ENCODE results near the gene SAP25. TPM values are rescaled to one million over a fixed set of nuclear protein-coding genes. Genes with fewer than 3 reads are reported as not detected.
A peak's percentile ranks its signal among the peaks of the same experiment; 100 is the strongest.
"Not testable (repeated sequence)": the region's sequence is repeated elsewhere in the genome, so short reads cannot be mapped to it uniquely, and the experiment has no call there.

Gene SAP25
- total RNA-seq, 2 experiments from 2014 or later, result 34.6 to 36.1 TPM

- no peaks in the 10 kb centered on the region for H3K9me3 Mint-ChIP-seq
- H3K4me3 Mint-ChIP-seq, result no peak overlapping the region
- ChIA-PET POLR2A (no interaction called here), CTCF (interaction anchor here (0.7 to 5.3 kb wide), 4 partner anchors 9 to 64 kb away, joined by 3 to 49 read pairs (median 16); partner anchors contain the start of genes FBXO24 and LRCH4)
- H3K4me1 Mint-ChIP-seq, result peaks cover 20% of the 10 kb centered on the region
- H3K36me3 Mint-ChIP-seq (ENCODE audit: low read depth), result peaks cover 14% of the 10 kb centered on the region
- no peaks in the 10 kb centered on the region for H3K27me3 Mint-ChIP-seq
- no peak overlapping the region for H3K27ac Mint-ChIP-seq
- no peak for DNase-seq
Observed at GRCh38 chr7:100562195-100563099, 11.3 kb downstream of the SAP25 start.

GRCh38 chr7:100561491-100562194 is 12.1 kb downstream of the SAP25 start:
- ChIA-PET POLR2A (no interaction called here), CTCF (interaction anchor here (0.6 to 5.3 kb wide), 4 partner anchors 10 to 24 kb away, joined by 3 to 49 read pairs (median 14); partner anchors contain the start of genes FBXO24 and LRCH4)
- Mint-ChIP-seq H3K27ac (no peak overlapping the region), H3K4me3 (no peak overlapping the region), H3K4me1 (peaks cover 15% of the 10 kb centered on the region), H3K36me3 (ENCODE audit: low read depth) (peaks cover 17% of the 10 kb centered on the region), H3K9me3 (no peaks in the 10 kb centered on the region), H3K27me3 (no peaks in the 10 kb centered on the region)
- DNase-seq, result no peak

- POLR2A ChIA-PET, result no interaction called here
Observed at GRCh38 chr7:100559127-100559526, 14.6 kb downstream of the SAP25 start.

GRCh38 chr7:100556541-100556940 is 17.2 kb downstream of the SAP25 start:
- ChIA-PET POLR2A (no interaction called here), CTCF (interaction anchor here (1.1 to 1.9 kb wide), 2 partner anchors 22 to 78 kb away, joined by 3 to 7 read pairs; partner anchors contain the start of gene TSC22D4)

More at GRCh38 chr7:100559127-100559526, 14.6 kb downstream of the SAP25 start:
- Mint-ChIP-seq H3K9me3 (no peaks in the 10 kb centered on the region), H3K4me1 (peaks cover 19% of the 10 kb centered on the region), H3K4me3 (no peak overlapping the region), H3K36me3 (ENCODE audit: low read depth) (peaks cover 30% of the 10 kb centered on the region), H3K27me3 (no peaks in the 10 kb centered on the region), H3K27ac (no peak overlapping the region)
- DNase-seq, result no peak
- CTCF ChIA-PET, result interaction anchor here (0.5 to 5.3 kb wide), 20 partner anchors 10 to 697 kb away, joined by 3 to 49 read pairs (median 6); partner anchors contain the start of genes AGFG2, FBXO24, LRCH4 and MOSPD3

GRCh38 chr7:100555701-100556100 is 18.0 kb downstream of the SAP25 start:
- Mint-ChIP-seq H3K4me1 (peaks cover 19% of the 10 kb centered on the region), H3K36me3 (ENCODE audit: low read depth) (peaks cover 37% of the 10 kb centered on the region), H3K4me3 (no peak overlapping the region), H3K27me3 (no peaks in the 10 kb centered on the region), H3K27ac (peak overlapping the region; percentile 6), H3K9me3 (no peaks in the 10 kb centered on the region)
- POLR2A ChIA-PET, result interaction anchor here (0.7 kb wide), 1 partner anchor 56 kb away, joined by 4 read pairs; no protein-coding TSS in a partner anchor
- CTCF ChIA-PET, result interaction anchor here (0.8 to 1.9 kb wide), 9 partner anchors 8 to 118 kb away, joined by 3 to 8 read pairs (median 3); partner anchors contain the start of gene TSC22D4
- no peak for DNase-seq

More at GRCh38 chr7:100556541-100556940, 17.2 kb downstream of the SAP25 start:
- DNase-seq, result no peak
- Mint-ChIP-seq H3K9me3 (no peaks in the 10 kb centered on the region), H3K27ac (no peak overlapping the region), H3K36me3 (ENCODE audit: low read depth) (peaks cover 35% of the 10 kb centered on the region), H3K4me1 (peaks cover 18% of the 10 kb centered on the region), H3K4me3 (no peak overlapping the region), H3K27me3 (no peaks in the 10 kb centered on the region)

- POLR2A ChIA-PET, result no interaction called here
- CTCF ChIA-PET, result interaction anchor here (0.6 to 2.1 kb wide), 4 partner anchors 8 to 70 kb away, joined by 3 to 11 read pairs (median 4); no protein-coding TSS in a partner anchor
- no peaks in the 10 kb centered on the region for H3K27me3 Mint-ChIP-seq
- no peak overlapping the region for H3K27ac Mint-ChIP-seq
- no peak overlapping the region for H3K4me3 Mint-ChIP-seq
- no peak for DNase-seq
- H3K9me3 Mint-ChIP-seq, result no peaks in the 10 kb centered on the region
- peaks cover 36% of the 10 kb centered on the region for H3K4me1 Mint-ChIP-seq
- H3K36me3 Mint-ChIP-seq (ENCODE audit: low read depth), result peaks cover 51% of the 10 kb centered on the region
Observed at GRCh38 chr7:100553032-100553431, 20.7 kb downstream of the SAP25 start.

GRCh38 chr7:100552532-100552931 is 21.2 kb downstream of the SAP25 start:
- DNase-seq, result no peak
- Mint-ChIP-seq H3K27me3 (no peaks in the 10 kb centered on the region), H3K9me3 (no peaks in the 10 kb centered on the region), H3K36me3 (ENCODE audit: low read depth) (peaks cover 56% of the 10 kb centered on the region), H3K4me1 (peaks cover 41% of the 10 kb centered on the region), H3K4me3 (no peak overlapping the region), H3K27ac (peak overlapping the region; percentile 55)
- POLR2A ChIA-PET, result no interaction called here
- CTCF ChIA-PET, result interaction anchor here (0.6 to 2.1 kb wide), 4 partner anchors 8 to 70 kb away, joined by 3 to 11 read pairs (median 4); no protein-coding TSS in a partner anchor

- DNase-seq, POLR2A ChIA-PET, H3K9me3 Mint-ChIP-seq, H3K27me3 Mint-ChIP-seq, H3K4me3 Mint-ChIP-seq: not testable (repeated sequence)
- CTCF ChIA-PET, result interaction anchor here (0.8 to 7.3 kb wide), 7 partner anchors 12 to 86 kb away, joined by 3 to 49 read pairs (median 3); partner anchors contain the start of gene FBXO24
- peaks cover 77% of the 10 kb centered on the region for H3K4me1 Mint-ChIP-seq
- H3K36me3 Mint-ChIP-seq (ENCODE audit: low read depth), result peaks cover 42% of the 10 kb centered on the region
- H3K27ac Mint-ChIP-seq, result peak overlapping the region; percentile 87
Observed at GRCh38 chr7:100548446-100548845, 25.3 kb downstream of the SAP25 start.

GRCh38 chr7:100547872-100548271 is 25.8 kb downstream of the SAP25 start:
- Mint-ChIP-seq H3K9me3 (no peaks in the 10 kb centered on the region), H3K4me1 (peaks cover 79% of the 10 kb centered on the region), H3K36me3 (ENCODE audit: low read depth) (peaks cover 39% of the 10 kb centered on the region), H3K27me3 (no peaks in the 10 kb centered on the region), H3K27ac (peak overlapping the region; percentile 87), H3K4me3 (no peak overlapping the region)
- no peak for DNase-seq
- POLR2A ChIA-PET, result no interaction called here
- CTCF ChIA-PET, result interaction anchor here (0.8 to 7.3 kb wide), 7 partner anchors 13 to 74 kb away, joined by 3 to 49 read pairs (median 4); partner anchors contain the start of gene FBXO24

- no peak for DNase-seq
- CTCF ChIA-PET, result interaction anchor here (0.9 to 7.3 kb wide), 4 partner anchors 14 to 73 kb away, joined by 3 to 49 read pairs (median 4); partner anchors contain the start of gene FBXO24
Observed at GRCh38 chr7:100546926-100547800, 26.5 kb downstream of the SAP25 start.

GRCh38 chr7:100546129-100546925 is 27.4 kb downstream of the SAP25 start:
- Mint-ChIP-seq H3K27me3 (no peaks in the 10 kb centered on the region), H3K4me1 (peaks cover 91% of the 10 kb centered on the region), H3K27ac (peak overlapping the region; percentile 87), H3K4me3 (peak overlapping the region; percentile 37), H3K36me3 (ENCODE audit: low read depth) (peaks cover 37% of the 10 kb centered on the region), H3K9me3 (no peaks in the 10 kb centered on the region)
- POLR2A ChIA-PET, result no interaction called here
- no peak for DNase-seq
- CTCF ChIA-PET, result interaction anchor here (1.1 to 7.3 kb wide), 4 partner anchors 14 to 306 kb away, joined by 4 to 49 read pairs (median 5); partner anchors contain the start of gene SLC12A9

More at GRCh38 chr7:100546926-100547800, 26.5 kb downstream of the SAP25 start:
- H3K27ac Mint-ChIP-seq, result peak overlapping the region; percentile 87
- no peaks in the 10 kb centered on the region for H3K9me3 Mint-ChIP-seq
- POLR2A ChIA-PET, result no interaction called here
- H3K4me1 Mint-ChIP-seq, result peaks cover 84% of the 10 kb centered on the region
- no peaks in the 10 kb centered on the region for H3K27me3 Mint-ChIP-seq
- peak overlapping the region; percentile 37 for H3K4me3 Mint-ChIP-seq
- peaks cover 35% of the 10 kb centered on the region for H3K36me3 Mint-ChIP-seq (ENCODE audit: low read depth)

All from activated CD4-positive, alpha-beta T cell treated with anti-CD3 and anti-CD28 coated beads, Interleukin-2, amount 10 ng/mL, durations not matched to agents 7 days and 5 days (primary cell).